ENCODE data around the gene DACH1.

DACH1 gene

DNA sequence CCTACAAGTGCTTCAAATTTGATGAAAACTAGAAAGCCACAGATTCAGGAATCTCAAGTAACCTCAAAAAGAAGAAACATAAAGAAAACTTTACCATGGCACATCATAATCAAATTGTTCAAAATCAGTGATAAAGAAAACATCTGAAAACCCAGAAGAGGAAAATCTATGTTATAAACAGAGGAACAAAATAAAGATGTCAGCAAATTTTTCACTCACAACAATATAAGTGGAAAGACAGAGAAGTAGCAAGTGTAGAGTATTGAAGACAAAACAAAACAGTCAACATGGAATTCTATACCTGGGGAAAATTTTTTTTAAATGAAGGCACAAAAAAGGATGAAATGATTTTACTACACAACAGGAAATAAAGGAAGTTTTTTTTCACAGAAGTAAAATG is 470.9 kb downstream of the DACH1 start:
- no peak for ATAC-seq
- no peak for TF ChIP-seq OSR1 (CRISPR knock-in tag; IDR thresholded peaks at IDR 0.05)
- TF ChIP-seq PPARA (CRISPR knock-in tag; IDR thresholded peaks at IDR 0.05; ENCODE audit: borderline replicate concordance) = no peak
- TF ChIP-seq, protein P1, sequence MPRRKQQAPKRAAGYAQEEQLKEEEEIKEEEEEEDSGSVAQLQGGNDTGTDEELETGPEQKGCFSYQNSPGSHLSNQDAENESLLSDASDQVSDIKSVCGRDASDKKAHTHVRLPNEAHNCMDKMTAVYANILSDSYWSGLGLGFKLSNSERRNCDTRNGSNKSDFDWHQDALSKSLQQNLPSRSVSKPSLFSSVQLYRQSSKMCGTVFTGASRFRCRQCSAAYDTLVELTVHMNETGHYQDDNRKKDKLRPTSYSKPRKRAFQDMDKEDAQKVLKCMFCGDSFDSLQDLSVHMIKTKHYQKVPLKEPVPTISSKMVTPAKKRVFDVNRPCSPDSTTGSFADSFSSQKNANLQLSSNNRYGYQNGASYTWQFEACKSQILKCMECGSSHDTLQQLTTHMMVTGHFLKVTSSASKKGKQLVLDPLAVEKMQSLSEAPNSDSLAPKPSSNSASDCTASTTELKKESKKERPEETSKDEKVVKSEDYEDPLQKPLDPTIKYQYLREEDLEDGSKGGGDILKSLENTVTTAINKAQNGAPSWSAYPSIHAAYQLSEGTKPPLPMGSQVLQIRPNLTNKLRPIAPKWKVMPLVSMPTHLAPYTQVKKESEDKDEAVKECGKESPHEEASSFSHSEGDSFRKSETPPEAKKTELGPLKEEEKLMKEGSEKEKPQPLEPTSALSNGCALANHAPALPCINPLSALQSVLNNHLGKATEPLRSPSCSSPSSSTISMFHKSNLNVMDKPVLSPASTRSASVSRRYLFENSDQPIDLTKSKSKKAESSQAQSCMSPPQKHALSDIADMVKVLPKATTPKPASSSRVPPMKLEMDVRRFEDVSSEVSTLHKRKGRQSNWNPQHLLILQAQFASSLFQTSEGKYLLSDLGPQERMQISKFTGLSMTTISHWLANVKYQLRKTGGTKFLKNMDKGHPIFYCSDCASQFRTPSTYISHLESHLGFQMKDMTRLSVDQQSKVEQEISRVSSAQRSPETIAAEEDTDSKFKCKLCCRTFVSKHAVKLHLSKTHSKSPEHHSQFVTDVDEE (CRISPR knock-in tag; IDR thresholded peaks at IDR 0.05) = no peak

GRCh38 chr13:71395053-71395452 is 472.0 kb downstream of the DACH1 start:
- no peak for ATAC-seq
- TF ChIP-seq OSR1 (CRISPR knock-in tag; IDR thresholded peaks at IDR 0.05) (no peak), ARNTL (CRISPR knock-in tag; IDR thresholded peaks at IDR 0.05; ENCODE audit: borderline replicate concordance, low read depth) (no peak), ESRRG (CRISPR knock-in tag; IDR thresholded peaks at IDR 0.05) (no peak)
- TF ChIP-seq, protein P1 (CRISPR knock-in tag; IDR thresholded peaks at IDR 0.05) = no peak

- TF ChIP-seq SNAI2 (CRISPR knock-in tag; IDR thresholded peaks at IDR 0.05) (no peak), CSRNP3 (CRISPR knock-in tag; IDR thresholded peaks at IDR 0.05) (no peak), ESRRG (CRISPR knock-in tag; IDR thresholded peaks at IDR 0.05) (no peak), RARB (CRISPR knock-in tag; IDR thresholded peaks at IDR 0.05) (no peak), GLIS3 (CRISPR knock-in tag; IDR thresholded peaks at IDR 0.05) (no peak), CSDC2 (CRISPR knock-in tag; IDR thresholded peaks at IDR 0.05) (no peak), ZFP3 (CRISPR knock-in tag; IDR thresholded peaks at IDR 0.05) (no peak), TOX (CRISPR knock-in tag; IDR thresholded peaks at IDR 0.05; ENCODE audit: borderline replicate concordance) (no peak), ZC3H10 (CRISPR knock-in tag; IDR thresholded peaks at IDR 0.05) (no peak), PATZ1 (CRISPR knock-in tag; IDR thresholded peaks at IDR 0.05; ENCODE audit: borderline replicate concordance) (no peak), ZFP30 (CRISPR knock-in tag; IDR thresholded peaks at IDR 0.05) (no peak)
- TF ChIP-seq, protein P2, sequence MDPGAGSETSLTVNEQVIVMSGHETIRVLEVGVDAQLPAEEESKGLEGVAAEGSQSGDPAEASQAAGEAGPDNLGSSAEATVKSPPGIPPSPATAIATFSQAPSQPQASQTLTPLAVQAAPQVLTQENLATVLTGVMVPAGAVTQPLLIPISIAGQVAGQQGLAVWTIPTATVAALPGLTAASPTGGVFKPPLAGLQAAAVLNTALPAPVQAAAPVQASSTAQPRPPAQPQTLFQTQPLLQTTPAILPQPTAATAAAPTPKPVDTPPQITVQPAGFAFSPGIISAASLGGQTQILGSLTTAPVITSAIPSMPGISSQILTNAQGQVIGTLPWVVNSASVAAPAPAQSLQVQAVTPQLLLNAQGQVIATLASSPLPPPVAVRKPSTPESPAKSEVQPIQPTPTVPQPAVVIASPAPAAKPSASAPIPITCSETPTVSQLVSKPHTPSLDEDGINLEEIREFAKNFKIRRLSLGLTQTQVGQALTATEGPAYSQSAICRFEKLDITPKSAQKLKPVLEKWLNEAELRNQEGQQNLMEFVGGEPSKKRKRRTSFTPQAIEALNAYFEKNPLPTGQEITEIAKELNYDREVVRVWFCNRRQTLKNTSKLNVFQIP (CRISPR knock-in tag; IDR thresholded peaks at IDR 0.05; ENCODE audit: borderline replicate concordance, low read depth) = no peak
- ATAC-seq = no peak
Measured at GRCh38 chr13:71394176-71394575, 472.8 kb downstream of the DACH1 start.

All from SK-N-SH treated with all-trans-retinoic acid at 6 μM for 48 hours (cell line).